NB4 (cell line): ENCODE data around the gene MICAL3.
"Not testable (repeated sequence)": the region's sequence is repeated elsewhere in the genome, so short reads cannot be mapped to it uniquely, and the experiment has no call there.

Experiments
- DNase-seq: peaks from one replicate; pipeline ENCODE4 v3.0.0; 2010; ENCODE audit warnings: low read depth
- H3K4me3 ChIP-seq: one replicate; pipeline ENCODE4 v1.5.1; 2011; ENCODE audit warnings: mild to moderate bottlenecking, low read depth, low read length, moderate library complexity
- MYC ChIP-seq: IDR thresholded peaks from 2 replicates; pipeline ENCODE4 v1.6.1; 2011; ENCODE audit warnings: low read depth, low read length
- POLR2A ChIP-seq: IDR thresholded peaks from 2 replicates; pipeline ENCODE4 v1.6.1; 2011; ENCODE audit warnings: mild to moderate bottlenecking; ENCODE audit not compliant: insufficient read length; ENCODE audit errors: extremely low read depth
- TF ChIP-seq, protein P1 (sequence below): IDR thresholded peaks from one replicate; pipeline ENCODE4 v1.5.1; 2012; ENCODE audit warnings: low read depth, low read length
- TF ChIP-seq, protein P2 (sequence below): IDR thresholded peaks from 2 replicates; pipeline ENCODE4 v1.6.1; 2011; ENCODE audit warnings: low read depth, low read length

The MICAL3 gene

GRCh38 chr22:17990942-17991341, 33.4 kb downstream of the MICAL3 start:
- TF ChIP-seq MYC: no peak
- TF ChIP-seq POLR2A: no peak
- TF ChIP-seq, protein P1, sequence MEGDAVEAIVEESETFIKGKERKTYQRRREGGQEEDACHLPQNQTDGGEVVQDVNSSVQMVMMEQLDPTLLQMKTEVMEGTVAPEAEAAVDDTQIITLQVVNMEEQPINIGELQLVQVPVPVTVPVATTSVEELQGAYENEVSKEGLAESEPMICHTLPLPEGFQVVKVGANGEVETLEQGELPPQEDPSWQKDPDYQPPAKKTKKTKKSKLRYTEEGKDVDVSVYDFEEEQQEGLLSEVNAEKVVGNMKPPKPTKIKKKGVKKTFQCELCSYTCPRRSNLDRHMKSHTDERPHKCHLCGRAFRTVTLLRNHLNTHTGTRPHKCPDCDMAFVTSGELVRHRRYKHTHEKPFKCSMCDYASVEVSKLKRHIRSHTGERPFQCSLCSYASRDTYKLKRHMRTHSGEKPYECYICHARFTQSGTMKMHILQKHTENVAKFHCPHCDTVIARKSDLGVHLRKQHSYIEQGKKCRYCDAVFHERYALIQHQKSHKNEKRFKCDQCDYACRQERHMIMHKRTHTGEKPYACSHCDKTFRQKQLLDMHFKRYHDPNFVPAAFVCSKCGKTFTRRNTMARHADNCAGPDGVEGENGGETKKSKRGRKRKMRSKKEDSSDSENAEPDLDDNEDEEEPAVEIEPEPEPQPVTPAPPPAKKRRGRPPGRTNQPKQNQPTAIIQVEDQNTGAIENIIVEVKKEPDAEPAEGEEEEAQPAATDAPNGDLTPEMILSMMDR: no peak
- TF ChIP-seq, protein P2, sequence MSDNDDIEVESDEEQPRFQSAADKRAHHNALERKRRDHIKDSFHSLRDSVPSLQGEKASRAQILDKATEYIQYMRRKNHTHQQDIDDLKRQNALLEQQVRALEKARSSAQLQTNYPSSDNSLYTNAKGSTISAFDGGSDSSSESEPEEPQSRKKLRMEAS: no peak

GRCh38 chr22:17990147-17990546, 34.2 kb downstream of the MICAL3 start:
- TF ChIP-seq, protein P2: no peak
- no peak for TF ChIP-seq POLR2A
- TF ChIP-seq, protein P1: no peak
- no peak for TF ChIP-seq MYC
- no peak for DNase-seq
- no peak overlapping the region for H3K4me3 ChIP-seq

More at GRCh38 chr22:17990942-17991341, 33.4 kb downstream of the MICAL3 start:
- DNase-seq: no peak
- no peak overlapping the region for H3K4me3 ChIP-seq

DNA sequence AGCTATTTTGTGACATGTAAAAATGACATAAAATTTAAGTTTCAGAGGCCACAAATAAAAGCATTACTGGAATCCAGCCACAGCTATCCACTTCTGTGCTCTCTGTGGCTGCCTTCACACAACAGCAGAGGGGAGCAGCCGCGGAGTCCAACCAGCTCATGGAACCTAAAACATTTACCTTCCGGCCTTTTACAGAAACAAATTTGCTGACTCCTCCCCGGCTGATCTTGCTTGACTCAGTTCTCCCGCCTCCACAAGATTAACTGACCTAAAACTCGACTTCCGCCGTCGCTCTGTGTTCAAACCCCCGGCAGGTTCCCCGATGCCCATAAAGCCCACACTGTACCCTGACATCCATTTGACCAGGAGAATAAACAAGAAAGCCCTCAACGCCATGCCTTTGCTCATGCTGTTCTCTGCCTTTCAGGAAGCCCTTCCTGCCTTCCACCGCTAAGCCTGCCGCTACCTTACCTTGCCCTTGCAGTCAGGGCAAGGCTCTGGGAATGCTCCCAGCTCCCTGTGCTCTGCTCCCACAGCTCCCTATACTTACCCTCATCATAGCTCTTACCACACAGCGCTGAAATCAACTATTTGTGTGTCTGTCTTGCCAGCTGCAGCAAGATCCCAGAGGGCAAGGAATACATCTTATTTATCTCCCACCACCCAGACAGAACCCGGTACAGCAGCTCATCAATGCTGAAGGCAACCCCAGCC, 35.4 kb downstream of the MICAL3 start:
- no peak overlapping the region for H3K4me3 ChIP-seq
- TF ChIP-seq MYC (no peak), POLR2A (no peak)
- TF ChIP-seq, protein P1: no peak
- TF ChIP-seq, protein P2: no peak
- DNase-seq: no peak

- H3K4me3 ChIP-seq: no peak overlapping the region
- TF ChIP-seq, protein P1: no peak
- no peak for DNase-seq
Measured at GRCh38 chr22:17985606-17986005, 38.8 kb downstream of the MICAL3 start.

- H3K4me3 ChIP-seq, DNase-seq: not testable (repeated sequence)
Measured at GRCh38 chr22:17985071-17985470, 39.3 kb downstream of the MICAL3 start.

GRCh38 chr22:17984114-17984513, 40.2 kb downstream of the MICAL3 start:
- TF ChIP-seq MYC: no peak
- TF ChIP-seq, protein P2: no peak
- TF ChIP-seq, protein P1: no peak
- no peak for TF ChIP-seq POLR2A
- peak; percentile 10 for DNase-seq
- no peak overlapping the region for H3K4me3 ChIP-seq
